Amniotic epithelial cell (primary cell): Measurements from ENCODE around the gene H6PD.
A peak's percentile ranks its signal among the peaks of the same experiment; 100 is the strongest.

Source experiments
- DNase-seq: peaks from one replicate; pipeline ENCODE4 v3.0.0-alpha.2; 2010; ENCODE audit warnings: low read depth

H6PD gene

DNA sequence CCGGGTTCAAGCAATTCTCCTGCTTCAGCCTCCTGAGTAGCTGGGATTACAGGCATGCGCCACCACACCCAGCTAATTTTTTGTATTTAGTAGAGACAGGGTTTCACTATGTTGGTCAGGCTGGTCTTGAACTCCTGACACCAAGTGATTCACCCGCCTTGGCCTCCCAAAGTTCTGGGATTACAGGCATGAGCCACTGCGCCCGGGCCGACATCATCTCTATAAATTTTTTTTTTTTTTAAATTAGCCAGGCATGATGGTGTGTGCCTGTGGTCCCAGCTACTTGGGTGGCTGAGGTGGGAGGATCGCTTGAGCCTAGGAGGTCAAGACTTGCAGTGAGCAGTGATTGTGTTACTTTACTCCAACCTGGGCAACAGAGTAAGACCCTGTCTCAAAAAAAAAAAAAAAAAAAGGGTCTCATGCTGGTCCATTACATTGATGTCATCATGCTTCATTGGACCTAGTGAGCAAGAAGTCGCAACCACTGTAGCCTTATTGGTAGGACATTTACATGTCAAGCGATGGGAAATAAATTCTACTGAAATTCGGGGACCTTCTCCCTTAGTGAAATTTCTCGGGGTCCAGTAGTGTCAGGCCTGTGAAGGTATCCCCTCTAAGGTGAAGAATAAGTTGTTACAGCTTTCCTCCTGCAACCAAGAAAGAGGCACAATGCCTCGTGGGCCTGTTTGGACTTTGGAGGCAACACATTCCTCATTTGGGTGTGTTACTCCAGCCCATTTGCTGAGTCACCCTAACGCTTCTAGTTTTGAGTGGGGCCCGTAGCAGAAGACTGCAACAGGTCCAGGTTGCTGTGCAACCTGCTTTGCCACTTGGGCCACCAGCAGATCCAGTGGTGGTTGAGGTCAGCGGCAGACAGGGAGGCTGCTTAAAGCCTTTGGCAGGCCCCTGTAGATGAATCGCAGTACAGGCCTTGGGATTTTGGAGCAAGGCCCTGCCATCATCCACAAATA lies 65.3 kb downstream of the H6PD start:
- peak; percentile 31 for DNase-seq

GRCh38 chr1:9300573-9300972 lies 66.0 kb downstream of the H6PD start:
- no peak for DNase-seq

GRCh38 chr1:9302745-9303524 lies 68.4 kb downstream of the H6PD start:
- peak; percentile 93 for DNase-seq

DNA sequence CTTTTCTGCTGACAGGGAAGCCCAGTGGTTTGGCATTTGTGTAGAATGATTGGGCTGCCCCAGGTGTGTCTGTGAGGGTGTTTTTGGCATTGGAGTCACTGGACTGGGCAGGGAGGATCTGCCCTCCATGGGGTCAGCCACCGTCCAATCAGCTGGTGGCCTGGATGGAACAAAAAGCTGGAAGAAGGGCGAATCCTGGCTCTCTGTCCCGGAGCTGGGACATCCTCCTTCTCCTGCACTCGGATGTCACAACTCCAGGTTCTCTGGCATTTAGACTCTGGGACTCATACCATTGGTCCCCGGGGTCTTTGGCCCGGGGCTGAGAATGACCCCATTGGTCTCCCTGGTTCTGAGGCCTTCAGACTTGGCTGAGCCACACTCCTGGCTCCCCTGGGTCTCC lies 69.3 kb downstream of the H6PD start:
- no peak for DNase-seq

DNA sequence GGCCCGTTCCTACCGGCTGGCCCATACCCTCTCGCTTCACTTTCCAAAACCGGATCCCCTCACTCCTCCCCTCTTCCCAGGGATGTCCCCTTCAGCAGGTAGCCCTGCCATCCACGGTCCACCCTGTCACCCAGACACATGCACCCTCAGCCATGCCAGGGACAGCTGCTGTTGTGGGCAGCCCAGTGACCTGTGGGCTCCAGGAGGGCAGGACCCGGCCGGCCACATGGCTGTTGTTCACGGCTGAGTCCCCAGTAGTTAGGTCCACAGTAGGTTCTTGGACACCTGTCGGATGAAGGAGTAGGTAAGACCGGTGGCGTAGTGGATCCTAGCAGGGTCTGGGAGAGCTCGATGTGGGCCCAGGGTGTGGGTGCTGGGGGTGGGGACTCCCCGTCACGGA lies 70.6 kb downstream of the H6PD start:
- no peak for DNase-seq

- no peak for DNase-seq
Measured at GRCh38 chr1:9306006-9306405, 71.4 kb downstream of the H6PD start.

- no peak for DNase-seq
Measured at GRCh38 chr1:9307303-9307702, 72.7 kb downstream of the H6PD start.

- no peak for DNase-seq
Measured at GRCh38 chr1:9308236-9308785, 73.7 kb downstream of the H6PD start.

GRCh38 chr1:9309080-9309479 lies 74.5 kb downstream of the H6PD start:
- DNase-seq, result no peak

GRCh38 chr1:9309991-9310390 lies 75.4 kb downstream of the H6PD start:
- no peak for DNase-seq

GRCh38 chr1:9311029-9311428 lies 76.5 kb downstream of the H6PD start:
- no peak for DNase-seq

- DNase-seq, result peak; percentile 43
Measured at GRCh38 chr1:9311479-9311878, 76.9 kb downstream of the H6PD start.

- DNase-seq, result no peak
Measured at GRCh38 chr1:9312168-9312720, 77.7 kb downstream of the H6PD start.

DNA sequence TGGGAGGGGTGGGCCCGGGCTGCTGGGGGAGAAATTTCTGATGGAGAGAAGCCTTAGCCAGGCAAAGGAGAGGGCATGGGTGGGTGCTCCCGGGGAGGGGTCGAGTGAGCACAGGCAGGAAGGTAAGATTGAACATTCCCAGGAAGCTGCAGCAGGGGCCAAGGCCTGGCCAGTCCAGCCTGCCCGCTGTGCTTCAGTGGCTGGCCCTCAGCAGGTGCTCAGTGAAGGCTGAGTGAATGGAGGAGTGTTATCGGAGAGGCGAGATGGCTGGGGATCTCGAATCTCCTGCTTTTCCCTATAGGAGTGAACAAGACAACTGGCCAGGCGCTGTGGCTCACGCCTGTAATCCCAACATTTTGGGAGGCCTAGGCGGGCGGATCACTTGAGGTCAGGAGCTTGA lies 79.0 kb downstream of the H6PD start:
- DNase-seq, result no peak

- no peak for DNase-seq
Measured at GRCh38 chr1:9314111-9314510, 79.5 kb downstream of the H6PD start.

DNA sequence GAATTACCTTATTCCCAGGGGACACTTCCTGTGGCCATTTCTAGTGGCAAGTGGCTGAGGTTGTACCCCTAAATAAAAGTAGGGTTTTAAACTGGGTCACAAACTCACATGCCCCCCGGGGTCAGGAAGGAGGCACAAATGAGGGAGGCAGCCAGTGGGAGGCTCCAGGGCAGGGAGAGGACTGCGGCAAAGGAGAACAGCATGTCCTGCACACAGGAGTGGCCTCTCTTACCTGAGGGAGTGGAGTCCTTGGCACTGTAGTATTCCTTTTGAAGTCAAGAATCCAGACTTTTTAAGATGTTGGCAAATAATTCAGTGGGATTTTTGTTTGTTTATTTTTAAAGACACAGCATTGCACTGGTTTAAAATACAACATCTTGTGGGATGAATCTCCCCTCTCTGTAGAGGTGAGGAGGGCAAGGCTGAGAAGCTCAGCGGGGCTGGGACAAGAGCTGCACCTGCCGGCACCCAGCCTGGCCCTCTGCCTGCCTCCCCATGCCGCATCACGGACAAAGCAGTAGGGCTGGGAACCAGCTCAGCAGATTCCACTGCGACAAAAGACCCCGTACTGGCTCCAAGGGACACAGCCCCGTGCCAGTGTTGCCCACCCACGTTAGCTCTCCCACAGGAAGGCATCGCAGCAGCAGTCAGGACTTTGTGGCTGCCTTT lies 80.3 kb downstream of the H6PD start:
- no peak for DNase-seq

DNA sequence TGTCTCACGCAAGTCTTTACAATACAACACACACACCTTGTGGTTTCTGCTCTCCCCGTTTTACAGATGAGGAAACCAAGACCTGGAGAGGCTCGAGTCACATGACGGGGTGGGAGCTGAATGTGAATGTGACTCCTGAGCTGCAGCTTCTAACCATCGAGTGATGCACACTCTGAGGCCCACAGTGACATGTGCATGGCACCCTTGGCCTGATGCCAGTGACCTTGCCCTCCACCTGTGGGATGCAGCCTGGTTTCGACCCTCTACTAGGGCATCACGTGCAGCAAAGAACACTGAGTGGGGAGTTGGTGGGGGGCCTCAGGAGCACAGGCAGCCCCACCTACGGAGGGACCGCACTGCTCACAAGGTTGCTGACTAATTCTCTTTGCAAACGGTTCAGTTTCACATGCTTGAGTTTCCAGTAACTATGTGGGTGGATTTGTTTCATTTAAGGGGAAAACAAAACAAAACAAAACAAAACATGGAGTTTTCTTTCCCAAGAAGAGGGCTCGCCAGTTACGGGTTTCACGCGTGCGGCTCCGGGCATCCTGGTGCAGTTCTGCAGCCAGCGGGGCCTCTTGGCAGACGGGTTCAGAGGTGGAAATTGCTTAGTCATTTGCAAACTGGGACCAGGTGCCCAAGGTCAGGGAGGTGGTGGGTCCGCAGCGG lies 81.0 kb downstream of the H6PD start:
- DNase-seq, result peak; percentile 87

DNA sequence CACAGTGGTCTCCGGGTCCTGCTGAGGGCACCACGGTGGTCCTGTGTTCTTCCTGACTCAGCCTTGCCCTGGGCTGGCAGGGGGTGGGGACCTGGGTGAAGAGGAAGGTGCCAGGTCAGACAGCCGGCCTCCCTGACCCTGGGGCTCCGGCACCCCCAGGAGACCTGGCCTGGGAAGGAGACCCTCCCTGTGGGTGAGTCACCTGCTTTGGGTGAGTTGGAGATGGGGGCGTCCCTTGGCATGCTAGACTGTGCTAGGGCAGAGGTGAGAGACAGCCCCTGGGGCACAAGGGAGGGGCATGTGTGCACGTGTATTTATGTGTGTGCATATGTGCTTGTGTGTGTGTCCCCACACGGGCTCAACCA lies 81.5 kb downstream of the H6PD start:
- no peak for DNase-seq

GRCh38 chr1:9316512-9316911 lies 81.9 kb downstream of the H6PD start:
- DNase-seq, result no peak

DNA sequence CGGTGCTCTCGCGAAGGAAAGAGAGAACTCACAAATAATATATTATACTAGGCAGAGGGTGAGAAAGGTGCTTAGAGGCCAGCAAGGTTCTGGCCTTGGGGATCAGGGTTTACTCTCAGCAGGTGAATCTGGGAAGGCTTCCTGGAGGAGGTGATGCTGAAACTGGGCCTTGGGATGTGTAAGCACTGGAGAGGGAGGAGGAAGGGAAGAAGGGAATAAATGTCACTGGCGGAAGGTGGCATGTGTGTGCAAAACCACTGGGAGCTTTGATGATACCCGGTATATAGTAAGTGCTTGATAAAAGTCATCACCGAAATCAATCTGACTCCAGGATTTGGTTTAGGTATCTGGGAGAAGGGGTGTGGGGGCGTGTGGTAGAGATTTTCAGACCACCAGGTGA lies 82.5 kb downstream of the H6PD start:
- no peak for DNase-seq

- DNase-seq, result peak; percentile 66
Measured at GRCh38 chr1:9317591-9318417, 83.2 kb downstream of the H6PD start.
